Panc1 (cell line): ENCODE measurements around the gene ACTA2. TPM values are rescaled to one million over a fixed set of nuclear protein-coding genes. Genes with fewer than 3 reads are reported as not detected.

Source experiments
- ATAC-seq: fragments of 200-7000 bp; cut with Tn5 transposase; 2 replicates; pipeline ENCODE4 v1.9.1; 2020; ENCODE audit warnings: mild to moderate bottlenecking, moderate library complexity
- BruUV-seq: library from RNA; stranded (reverse); fragments of 400-500 nt; replicated peaks from 2 replicates; lab custom pipeline; 2021; lab: Mats Ljungman, UMichigan
- CTCF ChIA-PET: fragments of 300-600 bp; sonication (Branson Sonifier 250); formaldehyde crosslinking; loops from one replicate; lab custom pipeline; 2022; ENCODE audit warnings: antibody characterized with exemption; lab: Charles Lee
- POLR2A ChIA-PET: fragments of 300-600 bp; sonication (Branson Sonifier 250); formaldehyde crosslinking; loops from one replicate; lab custom pipeline; 2022; ENCODE audit warnings: antibody characterized with exemption; lab: Charles Lee
- DNase-seq: peaks from one replicate; pipeline ENCODE4 v3.0.0-alpha.2; 2010; ENCODE audit warnings: low read depth, low spot score
- H3K27ac ChIP-seq: 2 replicates; pipeline ENCODE4 v1.5.1; 2011; ENCODE audit warnings: mild to moderate bottlenecking, low read length, inconsistent platforms
- H3K27me3 ChIP-seq: fragments of 200-500 bp; sonication (Bioruptor generic); 2 replicates; pipeline ENCODE4 v1.6.0; 2014; ENCODE audit warnings: low read length, inconsistent platforms; ENCODE audit not compliant: control insufficient read depth, insufficient read depth
- H3K36me3 ChIP-seq: fragments of 200-500 bp; sonication (Bioruptor generic); 2 replicates; pipeline ENCODE4 v1.5.1; 2014; ENCODE audit warnings: inconsistent platforms, mild to moderate bottlenecking, low read length, moderate library complexity; ENCODE audit not compliant: control insufficient read depth, insufficient read depth
- H3K4me1 ChIP-seq: 2 replicates; pipeline ENCODE4 v1.5.1; 2011; ENCODE audit warnings: inconsistent platforms, mild to moderate bottlenecking, low read length, moderate library complexity; ENCODE audit not compliant: control insufficient read depth, insufficient read depth
- H3K4me3 ChIP-seq, 2 experiments: 2 replicates each; pipeline ENCODE4 v1.5.1; 2011 to 2012; ENCODE audit warnings: low read depth in 2 of 2, low read length in 2 of 2, mild to moderate bottlenecking in 2 of 2, inconsistent platforms in 1 of 2, moderate library complexity in 1 of 2
- H3K9me3 ChIP-seq: fragments of 200-500 bp; sonication (Bioruptor generic); 2 replicates; pipeline ENCODE4 v1.5.1; 2014; ENCODE audit warnings: low read depth, mild to moderate bottlenecking, inconsistent platforms, low read length, moderate library complexity; ENCODE audit not compliant: control insufficient read depth, insufficient read depth
- CTCF ChIP-seq: fragments of 450-650 bp; IDR thresholded peaks from 2 replicates; pipeline ENCODE4 v1.5.1; 2017; ENCODE audit warnings: mild to moderate bottlenecking
- POLR2AphosphoS5 ChIP-seq: IDR thresholded peaks from 2 replicates; pipeline ENCODE4 v1.6.1; 2012; ENCODE audit warnings: mild to moderate bottlenecking, low read depth, low read length, moderate library complexity
- REST ChIP-seq, 2 experiments: IDR thresholded peaks; 2 replicates each; pipeline ENCODE4 v1.6.1; 2011 to 2012; ENCODE audit warnings: low read depth in 2 of 2, control low read depth in 1 of 2, low read length in 1 of 2, mild to moderate bottlenecking in 1 of 2, moderate library complexity in 1 of 2; ENCODE audit not compliant: insufficient read depth in 1 of 2
- SIN3A ChIP-seq: IDR thresholded peaks from 2 replicates; pipeline ENCODE4 v1.6.1; 2012; ENCODE audit warnings: low read depth, mild to moderate bottlenecking, low read length, moderate library complexity, borderline replicate concordance; ENCODE audit not compliant: insufficient read depth
- TCF7L2 ChIP-seq: IDR thresholded peaks from 2 replicates; pipeline ENCODE4 v1.6.1; 2011; ENCODE audit warnings: mild to moderate bottlenecking, low read depth, low read length, inconsistent platforms
- in situ Hi-C: cut with HindIII; loops from 2 replicates; pipeline ENCODE4 v1.10.0; 2016; ENCODE audit warnings: low sequenced_read_pairs, low pct_unique_long_range_greater_than_20kb
- intact Hi-C: fragments of 100-400 bp; cut with micrococcal nuclease; formaldehyde crosslinking; loops from one replicate; pipeline ENCODE4 v1.10.0; 2022; ENCODE audit not compliant: unreplicated experiment
- total RNA-seq: library from RNA; stranded (reverse); gene quantifications from one replicate; pipeline ENCODE4 v1.2.1, GENCODE V29; 2021; ENCODE audit not compliant: unreplicated experiment

ACTA2 gene
- total RNA-seq, 1 experiment from 2014 or later = 4.7 TPM

DNA sequence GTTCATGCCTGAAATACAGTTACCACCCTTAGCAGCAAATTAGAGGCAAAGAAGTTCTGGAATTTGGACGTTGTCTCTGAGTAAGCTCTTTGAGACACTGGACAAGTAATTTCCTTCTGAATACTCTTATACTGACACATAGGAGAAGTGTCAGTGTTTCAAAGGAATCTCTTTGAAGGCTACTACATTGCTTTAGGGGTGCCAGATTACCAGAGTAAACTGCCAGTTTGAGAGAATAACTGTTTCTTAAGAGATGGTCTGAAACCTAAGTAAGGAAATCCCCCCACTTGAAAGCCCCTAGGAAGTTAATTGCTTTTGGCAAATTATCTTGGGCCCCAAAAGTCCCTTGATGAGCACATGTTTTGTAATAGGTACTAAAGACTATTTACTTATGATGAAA lies 41.4 kb upstream of the ACTA2 start:
- no peak for ATAC-seq
- in situ Hi-C loops (no loop called here), intact Hi-C loops (no loop called here)
- CTCF ChIA-PET = interaction anchor here (0.6 kb wide), 1 partner anchor 60 kb away, joined by 3 read pairs; no protein-coding TSS in a partner anchor
- H3K27ac ChIP-seq = peak overlapping the region; percentile 31; the same call in 1 of the 2 replicates
- DNase-seq = no peak
- H3K27me3 ChIP-seq = no peaks in the 10 kb centered on the region
- H3K36me3 ChIP-seq = no peaks in the 10 kb centered on the region
- POLR2A ChIA-PET = no interaction called here
- no TSS peak for BruUV-seq
- H3K4me1 ChIP-seq = peaks cover 24% of the 10 kb centered on the region
- H3K9me3 ChIP-seq = no peaks in the 10 kb centered on the region
- no peak overlapping the region; a peak in 1 of 4 replicates for H3K4me3 ChIP-seq
- no peak for TF ChIP-seq REST (IDR thresholded peaks at IDR 0.05; ENCODE audit: insufficient read depth in 1 of 2, low read depth in 2 of 2, low read length in 1 of 2)
- no peak for TF ChIP-seq POLR2AphosphoS5
- no peak for TF ChIP-seq CTCF
- no peak for TF ChIP-seq TCF7L2
- no peak for TF ChIP-seq SIN3A

DNA sequence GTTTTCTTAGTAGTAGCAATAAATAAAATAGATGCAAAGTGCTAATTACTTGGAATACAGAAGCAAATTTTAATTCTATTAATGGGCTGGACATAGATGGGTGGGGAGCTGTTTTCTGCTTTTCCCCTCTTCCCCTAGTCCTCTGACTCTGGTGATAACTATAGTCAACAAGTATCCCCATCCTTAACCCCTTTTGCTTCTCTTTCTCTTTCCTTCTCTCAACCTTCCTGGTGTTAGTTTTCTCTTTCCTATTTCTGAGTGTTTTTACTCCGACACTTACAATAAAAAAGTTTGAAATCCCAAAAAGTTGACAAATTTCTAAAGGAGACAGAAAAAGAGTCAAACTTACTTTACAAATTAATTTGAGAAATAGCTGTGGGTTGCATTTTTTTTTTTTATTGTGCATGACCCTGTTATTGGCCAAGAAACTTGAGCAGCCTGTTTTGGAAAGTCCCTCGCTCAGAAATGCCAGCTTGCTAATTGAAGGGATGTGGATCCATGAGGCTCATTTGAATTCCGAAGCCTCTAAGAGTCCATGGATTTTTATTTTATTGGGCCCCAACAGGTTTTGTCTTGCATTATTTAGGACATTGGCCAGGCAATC lies 40.5 kb upstream of the ACTA2 start:
- Histone ChIP-seq H3K4me1 (peaks cover 24% of the 10 kb centered on the region), H3K4me3 (peak overlapping the region in 1 of 2 experiments; percentile 21; a peak in 2 of 4 replicates), H3K27ac (peak overlapping the region; percentile 25; the same call in 1 of the 2 replicates), H3K36me3 (no peaks in the 10 kb centered on the region), H3K9me3 (no peaks in the 10 kb centered on the region), H3K27me3 (no peaks in the 10 kb centered on the region)
- in situ Hi-C loops (no loop called here), intact Hi-C loops (no loop called here)
- TF ChIP-seq TCF7L2 (no peak), REST (IDR thresholded peaks at IDR 0.05; ENCODE audit: insufficient read depth in 1 of 2, low read depth in 2 of 2, low read length in 1 of 2) (no peak), CTCF (no peak), POLR2AphosphoS5 (no peak), SIN3A (no peak)
- ChIA-PET CTCF (no interaction called here), POLR2A (no interaction called here)
- no peak for DNase-seq
- no peak for ATAC-seq
- TSS peak; percentile 59 for BruUV-seq
